G401 (cell line): ENCODE measurements around the gene ARAP1. TPM values are rescaled to one million over a fixed set of nuclear protein-coding genes. Genes with fewer than 3 reads are reported as not detected.

Experiments used
- DNase-seq: peaks from one replicate; pipeline ENCODE4 v3.0.0-alpha.2; 2015; ENCODE audit warnings: low spot score
- in situ Hi-C: cut with HindIII; loops from 2 replicates; pipeline ENCODE4 v1.10.0; 2016; ENCODE audit warnings: low sequenced_read_pairs, mixed read lengths
- total RNA-seq: library from RNA; depleted of rRNA; stranded (reverse); fragments of >200 nt; shearing (Covaris generic); gene quantifications from 2 replicates; pipeline ENCODE4 v1.2.3, GENCODE V29; 2014

Gene ARAP1
- total RNA-seq, 1 experiment from 2014 or later = 89.9 TPM

- in situ Hi-C loops = no loop called here
Measured at GRCh38 chr11:72716290-72716689, 35.9 kb downstream of the ARAP1 start.

GRCh38 chr11:72712841-72713240 lies 39.4 kb downstream of the ARAP1 start:
- DNase-seq = no peak
- in situ Hi-C loops = no loop called here

More at GRCh38 chr11:72716290-72716689, 35.9 kb downstream of the ARAP1 start:
- no peak for DNase-seq

GRCh38 chr11:72712168-72712751 lies 39.9 kb downstream of the ARAP1 start:
- no peak for DNase-seq
- in situ Hi-C loops = no loop called here

GRCh38 chr11:72711141-72711540 lies 41.1 kb downstream of the ARAP1 start:
- no peak for DNase-seq
- in situ Hi-C loops = no loop called here

GRCh38 chr11:72710278-72710677 lies 41.9 kb downstream of the ARAP1 start:
- no peak for DNase-seq
- in situ Hi-C loops = no loop called here

- DNase-seq = no peak
- in situ Hi-C loops = no loop called here
Measured at GRCh38 chr11:72709478-72710238, 42.5 kb downstream of the ARAP1 start.

- in situ Hi-C loops = no loop called here
- DNase-seq = no peak
Measured at GRCh38 chr11:72707032-72707431, 45.2 kb downstream of the ARAP1 start.

- no peak for DNase-seq
- in situ Hi-C loops = no loop called here
Measured at GRCh38 chr11:72706579-72706978, 45.6 kb downstream of the ARAP1 start.

GRCh38 chr11:72705442-72706365 lies 46.5 kb downstream of the ARAP1 start:
- no peak for DNase-seq
- in situ Hi-C loops = no loop called here

- no peak for DNase-seq
Measured at GRCh38 chr11:72704783-72705265, 47.4 kb downstream of the ARAP1 start.

GRCh38 chr11:72704028-72704782 lies 48.0 kb downstream of the ARAP1 start:
- in situ Hi-C loops = no loop called here
- DNase-seq = no peak

More at GRCh38 chr11:72704783-72705265, 47.4 kb downstream of the ARAP1 start:
- in situ Hi-C loops = no loop called here

- in situ Hi-C loops = no loop called here
- DNase-seq = no peak
Measured at GRCh38 chr11:72703267-72704008, 48.8 kb downstream of the ARAP1 start.

GRCh38 chr11:72702577-72703241 lies 49.5 kb downstream of the ARAP1 start:
- in situ Hi-C loops = no loop called here
- no peak for DNase-seq

GRCh38 chr11:72702096-72702495 lies 50.1 kb downstream of the ARAP1 start:
- in situ Hi-C loops = no loop called here
- no peak for DNase-seq

GRCh38 chr11:72701466-72701865 lies 50.7 kb downstream of the ARAP1 start:
- in situ Hi-C loops = no loop called here
- DNase-seq = no peak

- in situ Hi-C loops = no loop called here
- DNase-seq = no peak
Measured at GRCh38 chr11:72700146-72700545, 52.1 kb downstream of the ARAP1 start.

- in situ Hi-C loops = no loop called here
- no peak for DNase-seq
Measured at GRCh38 chr11:72697814-72698213, 54.4 kb downstream of the ARAP1 start.
